CD4-positive, alpha-beta T cell treated with Interleukin-17A for 4 hours (primary cell): Measurements from ENCODE around the gene PALM2AKAP2.

Experiments
- DNase-seq: peaks from one replicate; pipeline ENCODE4 v3.0.0-alpha.2; 2020; ENCODE audit warnings: mixed read lengths

Gene PALM2AKAP2

DNA sequence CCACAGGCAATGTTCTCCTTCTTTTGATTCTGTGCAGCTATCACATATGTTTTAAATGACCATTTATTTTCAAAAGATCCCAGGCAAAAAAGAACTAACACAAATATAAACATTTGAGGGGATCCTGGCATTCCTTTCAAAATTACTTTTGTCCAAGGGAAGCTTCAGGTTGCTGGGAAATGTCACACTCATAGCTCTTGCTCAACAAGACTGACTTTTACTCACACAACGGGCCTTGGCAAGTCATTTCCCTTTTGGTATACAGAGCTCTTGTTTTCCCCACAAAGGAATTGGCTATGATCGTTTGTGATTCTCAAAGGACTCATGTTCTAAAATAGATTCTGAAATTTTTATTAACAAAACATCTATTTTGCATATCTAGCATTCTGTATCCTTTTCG is 4.5 kb upstream of the PALM2AKAP2 start:
- no peak for DNase-seq

- no peak for DNase-seq
Measured at GRCh38 chr9:109776391-109776790, 3.6 kb upstream of the PALM2AKAP2 start.

GRCh38 chr9:109780453-109781033 is 545 bp downstream of the PALM2AKAP2 start:
- DNase-seq, result no peak

- no peak for DNase-seq
Measured at GRCh38 chr9:109781086-109781485, 1.1 kb downstream of the PALM2AKAP2 start.

DNA sequence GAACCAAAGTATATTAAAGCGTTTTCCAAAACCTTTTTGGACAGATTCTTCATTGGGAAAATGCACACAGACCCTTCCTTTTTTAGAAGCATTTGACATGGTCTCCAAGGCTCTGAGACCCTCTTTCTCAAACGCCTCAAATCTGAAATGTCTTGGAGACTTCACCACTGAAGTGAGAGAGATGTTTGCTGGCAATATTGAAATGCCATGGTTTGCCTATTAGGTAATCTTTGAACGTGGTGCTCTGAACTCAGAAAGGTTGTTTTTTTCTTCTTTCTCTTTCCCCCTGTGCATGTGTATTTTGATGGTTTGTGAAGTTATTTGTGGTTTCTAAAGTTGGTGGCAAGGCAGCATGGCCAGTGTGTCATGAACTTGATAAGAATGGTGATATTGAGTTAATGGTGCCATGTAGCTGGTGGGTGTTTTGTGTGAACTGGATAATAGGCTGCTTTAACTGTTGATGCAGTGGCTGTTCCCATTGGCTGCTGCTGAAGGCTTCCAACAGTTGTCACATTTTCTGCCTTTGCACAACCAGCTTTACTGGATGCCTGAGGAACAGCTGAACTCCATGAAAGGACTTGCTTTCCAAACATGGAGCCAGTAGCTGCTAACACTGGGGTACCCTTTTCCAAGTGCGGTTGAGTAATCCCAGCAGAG is 1.7 kb downstream of the PALM2AKAP2 start:
- DNase-seq, result no peak

- no peak for DNase-seq
Measured at GRCh38 chr9:109787735-109788134, 7.7 kb downstream of the PALM2AKAP2 start.

- DNase-seq, result no peak
Measured at GRCh38 chr9:109789556-109789955, 9.6 kb downstream of the PALM2AKAP2 start.

GRCh38 chr9:109789971-109790370 is 10.0 kb downstream of the PALM2AKAP2 start:
- no peak for DNase-seq

GRCh38 chr9:109791003-109791677 is 11.1 kb downstream of the PALM2AKAP2 start:
- DNase-seq, result no peak

GRCh38 chr9:109791747-109792146 is 11.7 kb downstream of the PALM2AKAP2 start:
- no peak for DNase-seq

DNA sequence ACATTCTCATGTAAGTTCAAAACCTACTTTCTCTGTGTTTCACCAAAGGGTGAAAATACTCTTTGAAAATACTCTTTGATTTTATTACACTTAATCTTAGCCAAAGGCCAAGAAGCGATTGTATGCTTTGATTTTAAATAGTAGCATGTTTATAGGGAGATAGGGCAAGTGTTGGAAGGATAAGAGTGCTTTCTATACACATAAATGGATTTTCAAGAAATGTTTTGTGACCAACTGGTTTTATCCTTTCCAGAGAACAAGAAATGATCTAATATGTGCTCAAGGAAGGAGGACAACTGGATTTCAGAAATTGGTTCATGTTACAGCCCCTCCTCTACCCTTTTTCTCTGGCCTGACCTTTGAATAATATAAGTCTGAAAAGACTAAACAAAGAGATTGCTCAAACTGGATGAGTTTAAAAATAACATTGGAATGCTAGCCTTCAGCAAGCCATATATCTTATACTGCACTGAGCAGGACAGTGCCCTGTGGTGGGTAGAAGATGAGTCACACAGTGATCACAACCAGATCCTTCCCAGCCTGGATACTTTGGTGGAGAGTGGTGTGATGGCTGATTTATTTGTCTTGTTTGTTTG is 13.1 kb downstream of the PALM2AKAP2 start:
- DNase-seq, result no peak

- DNase-seq, result no peak
Measured at GRCh38 chr9:109793921-109794320, 13.9 kb downstream of the PALM2AKAP2 start.

DNA sequence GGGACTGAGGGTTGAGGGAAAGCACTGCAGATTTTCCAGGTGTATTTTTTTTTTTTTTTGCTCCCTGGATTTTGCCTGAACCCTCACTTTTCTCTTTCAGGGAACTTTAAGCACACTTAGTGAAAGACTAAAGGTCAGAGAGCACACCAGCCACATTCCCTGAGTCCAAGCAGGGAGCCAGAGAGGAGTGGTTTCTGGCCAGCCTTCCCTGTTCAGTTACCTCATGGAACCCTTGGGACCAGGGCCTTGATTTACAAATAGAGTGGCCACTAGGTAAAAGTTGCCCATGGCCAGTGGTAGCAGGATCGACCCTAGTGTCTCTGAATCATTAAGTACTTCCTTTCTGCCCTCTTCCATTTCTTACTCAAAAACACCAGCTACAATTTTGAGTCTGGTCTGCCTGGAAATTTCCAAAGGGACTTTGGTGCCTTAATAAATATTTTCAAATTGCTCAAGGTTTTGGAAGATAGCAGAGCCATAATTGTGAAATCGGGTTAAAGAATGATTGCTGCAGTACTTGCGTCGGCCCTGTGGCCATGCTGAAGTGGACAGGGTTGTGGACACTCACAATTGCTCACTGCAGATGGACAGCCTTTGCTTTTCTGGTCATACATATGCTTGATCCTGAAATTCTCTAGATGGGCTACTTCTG is 14.5 kb downstream of the PALM2AKAP2 start:
- no peak for DNase-seq

DNA sequence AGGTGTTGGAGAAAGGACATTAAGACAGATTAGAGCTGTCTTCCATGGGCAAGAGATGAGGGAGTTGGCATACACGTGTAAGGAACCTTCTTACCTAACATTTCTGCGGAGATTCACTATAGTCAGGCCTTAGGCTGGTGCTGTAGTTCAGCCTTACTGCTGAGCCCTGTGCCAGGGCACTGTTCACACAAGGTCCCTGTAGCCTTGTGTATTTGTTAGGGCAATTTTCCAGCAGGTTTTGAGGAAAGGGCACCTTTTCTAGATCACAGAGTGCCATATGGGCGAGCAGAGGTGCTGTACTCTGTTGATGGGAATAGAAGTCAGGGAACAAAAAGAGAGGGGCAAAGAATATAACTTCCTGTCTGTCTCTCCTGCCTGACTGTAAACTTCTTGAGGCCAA is 15.6 kb downstream of the PALM2AKAP2 start:
- no peak for DNase-seq

DNA sequence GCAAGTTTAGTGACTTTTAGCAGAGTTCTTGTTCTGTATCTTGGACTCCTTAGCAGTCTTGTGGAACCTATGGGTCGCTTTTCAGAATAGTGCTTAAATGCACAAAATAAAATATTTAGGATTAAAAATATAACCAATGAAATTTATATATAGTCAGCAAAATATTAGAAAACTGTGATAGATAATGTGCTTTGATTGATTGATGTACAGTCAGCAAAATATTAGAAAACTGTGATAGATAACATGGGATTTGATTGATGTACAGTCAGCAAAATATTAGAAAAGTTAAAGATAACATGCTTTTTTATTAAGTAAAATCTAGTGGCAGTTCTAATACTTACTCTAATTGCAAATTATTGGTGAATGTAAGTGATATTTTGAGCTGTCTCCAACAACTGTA is 16.1 kb downstream of the PALM2AKAP2 start:
- no peak for DNase-seq

DNA sequence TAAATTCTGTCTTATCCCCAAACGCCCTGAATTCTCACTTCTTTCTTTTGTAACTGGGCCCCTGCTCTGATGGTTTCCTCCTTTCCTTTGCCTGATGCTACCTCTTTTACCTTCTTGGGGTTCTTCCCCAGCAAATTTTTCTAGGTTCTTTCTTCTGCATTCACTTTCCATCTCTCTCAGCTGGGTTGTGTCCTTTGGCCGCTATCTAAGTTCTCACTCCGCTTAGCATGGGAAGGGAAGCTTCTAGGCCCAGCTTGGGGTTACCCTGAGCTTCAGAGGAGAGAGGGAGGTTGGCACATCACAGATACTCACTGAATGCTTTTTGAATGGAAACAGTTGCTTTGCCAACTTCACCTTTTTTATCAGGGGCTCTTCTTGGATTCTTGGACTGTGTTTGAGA is 17.0 kb downstream of the PALM2AKAP2 start:
- DNase-seq, result no peak

DNA sequence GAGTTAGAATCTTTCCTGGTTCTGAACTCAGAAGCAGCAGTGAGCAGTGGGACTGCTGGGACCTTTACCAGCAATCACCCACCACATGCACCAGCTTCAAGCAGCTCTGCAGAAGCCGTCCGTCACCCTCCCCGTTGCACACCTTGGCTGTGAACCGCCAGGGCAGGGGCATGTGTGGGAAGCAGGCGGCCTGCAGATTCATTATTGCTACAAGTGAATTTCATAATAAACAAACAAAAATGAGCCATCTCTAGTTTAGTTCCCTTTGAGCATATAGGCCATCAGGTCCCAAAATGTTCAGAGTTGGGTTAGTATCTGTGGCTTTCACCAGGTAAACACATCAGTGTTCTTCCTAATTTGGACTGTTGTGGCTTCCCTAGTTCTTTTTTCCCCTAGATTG is 17.5 kb downstream of the PALM2AKAP2 start:
- DNase-seq, result no peak

DNA sequence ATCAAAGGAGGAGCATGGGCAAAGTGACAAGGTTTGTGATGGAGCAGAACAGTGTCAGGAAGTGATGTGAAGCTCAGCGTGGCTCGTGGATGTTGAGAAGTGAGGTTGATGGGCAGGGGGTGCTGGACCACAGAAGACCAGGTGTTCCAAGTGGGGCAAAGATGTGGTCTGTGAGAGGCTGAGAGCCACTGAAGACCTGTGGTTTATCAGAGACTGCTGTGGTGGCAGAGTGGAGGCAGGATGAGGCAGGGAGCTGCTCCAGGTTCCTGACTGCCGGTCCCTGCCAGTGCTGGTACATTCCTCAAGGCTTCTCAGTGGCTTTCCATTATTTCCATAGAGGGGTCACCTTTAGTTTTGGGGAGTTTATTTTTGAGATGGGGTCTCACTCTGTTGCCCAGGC is 19.1 kb downstream of the PALM2AKAP2 start:
- DNase-seq, result no peak

DNA sequence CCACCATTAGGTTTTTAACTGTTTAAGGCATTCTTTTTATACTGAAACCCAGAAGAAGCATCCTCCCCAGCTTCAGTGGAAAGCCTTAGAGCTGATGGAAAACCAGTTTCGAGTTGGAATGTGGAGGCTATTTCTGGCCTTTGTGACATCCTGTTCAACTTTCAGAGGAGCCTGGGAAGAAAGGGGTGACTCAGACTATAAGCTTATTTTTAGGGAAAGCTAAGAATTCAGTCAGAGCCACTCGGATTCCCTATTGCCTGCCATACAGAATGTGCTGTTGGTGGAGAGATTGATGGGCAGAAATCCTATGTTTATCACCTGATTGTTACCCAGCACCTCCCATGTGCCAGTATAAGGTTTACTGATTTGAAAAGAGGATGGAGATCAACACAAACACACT is 19.8 kb downstream of the PALM2AKAP2 start:
- DNase-seq, result no peak

DNA sequence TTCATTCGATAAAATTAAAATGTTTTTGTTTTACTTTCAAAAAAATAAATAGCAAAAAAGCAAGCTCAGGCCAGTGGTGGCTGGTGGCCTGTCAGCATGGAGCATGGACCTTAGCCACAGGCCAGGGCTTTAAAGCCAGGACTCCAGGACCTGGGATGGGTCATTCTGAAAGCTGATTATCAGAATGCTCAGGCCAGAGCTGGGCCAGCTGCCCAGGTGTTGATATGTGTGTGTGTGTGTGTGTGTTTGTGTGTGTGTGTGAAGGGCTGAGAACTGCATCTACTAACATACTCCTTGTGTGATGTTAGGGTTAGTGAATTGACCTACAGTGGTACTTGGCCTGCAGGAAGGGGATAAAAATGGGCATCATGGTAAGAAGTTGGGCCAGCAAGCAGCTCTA is 21.5 kb downstream of the PALM2AKAP2 start:
- DNase-seq, result no peak

DNA sequence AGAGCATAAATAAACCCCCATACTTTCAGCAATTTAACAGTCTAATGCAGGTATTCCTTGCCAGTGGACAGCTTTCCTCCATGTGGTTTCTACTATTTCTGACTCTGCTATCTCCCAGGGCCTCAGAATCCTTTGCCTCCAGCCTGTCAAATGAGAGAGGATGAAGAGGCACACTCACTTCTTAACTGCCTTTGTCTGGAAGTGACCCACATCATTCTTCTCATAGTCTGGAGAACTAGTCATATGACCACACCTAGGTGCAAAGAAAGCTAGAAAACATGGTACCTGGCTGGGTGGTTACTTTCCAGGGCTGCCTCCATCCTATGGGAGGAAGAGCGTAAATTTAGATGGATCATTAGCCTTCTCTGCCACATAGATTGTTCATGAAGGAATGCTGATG is 22.5 kb downstream of the PALM2AKAP2 start:
- DNase-seq, result no peak

GRCh38 chr9:109805050-109805449 is 25.1 kb downstream of the PALM2AKAP2 start:
- DNase-seq, result no peak

GRCh38 chr9:109806506-109807115 is 26.6 kb downstream of the PALM2AKAP2 start:
- DNase-seq, result no peak
